Right ventricle myocardium superior (tissue), 1 donor: Measurements from ENCODE around the gene PSAP. TPM values are rescaled to one million over a fixed set of nuclear protein-coding genes. Genes with fewer than 3 reads are reported as not detected.
"Not testable (repeated sequence)": the region's sequence is repeated elsewhere in the genome, so short reads cannot be mapped to it uniquely, and the experiment has no call there.

ENCODE experiments used
- ATAC-seq: fragments of 200-7000 bp; cut with Tn5 transposase; one replicate; pipeline ENCODE4 v1.9.1; 2020; ENCODE audit warnings: mild to moderate bottlenecking; ENCODE audit not compliant: poor library complexity
- DNase-seq: peaks from one replicate; pipeline ENCODE4 v3.0.0-alpha.2; 2020
- intact Hi-C: fragments of 100-400 bp; cut with DNase I; formaldehyde crosslinking; loops from one replicate; pipeline ENCODE4 v1.11.2; 2022
- long read RNA-seq: library from polyadenylated mRNA; unstranded; transcript quantifications from one replicate; pipeline ENCODE4 v2.0.0, GENCODE V29; 2021
- total RNA-seq: library from RNA; stranded (reverse); fragmentation: NEBNext Ultra II Directional; extraction: Animal tissue kit (Norgen Biotek cat#: 25700); gene quantifications from one replicate; pipeline ENCODE4 v1.2.1, GENCODE V29; 2021
- donor health status: DM: no; HTN: yes; CAD: no; lungs with severe emphysema.

The PSAP gene
- 1,816 TPM for total RNA-seq
- long read RNA-seq, transcript PSAP-201 (14 exons, 2,830 nt) = minor isoform, 55 of 5,980 reads
- long read RNA-seq, transcript PSAP-202 (14 exons, 2,872 nt) = major isoform, 271 of 5,980 reads
- long read RNA-seq, partial matches to known transcripts = 359 of 5,980 reads
- long read RNA-seq, other reads (novel, unspliced or antisense) = 5,295 of 5,980 reads

GRCh38 chr10:71850743-71851464 is at the start of gene PSAP:
Gene PSAP (minus strand): TSS chr10:71851251. CDS start chr10:71851221, 30 bp downstream.
- ATAC-seq (peak; percentile 98), DNase-seq (peak; percentile 100)
- intact Hi-C loops = no loop called here

DNA sequence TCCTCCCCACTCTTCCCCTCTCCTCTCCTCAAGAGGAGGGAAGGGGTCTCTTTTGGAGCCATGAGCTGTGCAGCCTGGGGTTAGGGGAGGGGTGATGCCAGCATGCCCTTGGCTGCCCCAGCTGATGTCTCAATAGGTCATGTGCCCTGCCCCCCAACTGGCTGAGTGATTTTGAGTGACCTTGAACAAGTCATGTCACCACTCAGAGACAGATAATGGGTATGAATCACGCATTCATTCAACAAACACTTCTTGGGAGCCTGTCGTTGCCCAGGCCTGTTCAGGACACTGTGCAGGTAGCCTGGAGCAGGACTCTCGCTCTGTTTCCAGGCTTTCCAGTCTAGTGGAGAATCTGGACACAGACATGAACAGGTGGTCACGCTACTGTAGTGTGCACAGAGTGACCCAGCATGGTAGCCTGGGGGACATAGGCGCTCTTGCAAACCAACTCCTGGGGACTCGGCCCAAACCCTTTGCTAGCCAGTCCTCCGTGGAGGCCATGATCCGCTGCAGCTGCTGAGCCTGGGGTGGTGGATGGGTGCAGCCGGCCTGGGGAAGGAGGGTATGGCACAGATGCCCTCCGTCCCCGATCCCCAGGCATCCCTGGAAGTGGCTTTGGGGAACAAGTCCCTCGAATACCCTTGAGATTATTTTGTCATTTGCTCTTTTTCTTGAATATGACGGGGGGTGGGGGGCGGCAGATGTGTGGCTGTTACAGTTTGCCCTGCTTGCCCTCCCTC is 49.6 kb upstream of the PSAP start:
- intact Hi-C loops = no loop called here
- ATAC-seq = no peak

DNA sequence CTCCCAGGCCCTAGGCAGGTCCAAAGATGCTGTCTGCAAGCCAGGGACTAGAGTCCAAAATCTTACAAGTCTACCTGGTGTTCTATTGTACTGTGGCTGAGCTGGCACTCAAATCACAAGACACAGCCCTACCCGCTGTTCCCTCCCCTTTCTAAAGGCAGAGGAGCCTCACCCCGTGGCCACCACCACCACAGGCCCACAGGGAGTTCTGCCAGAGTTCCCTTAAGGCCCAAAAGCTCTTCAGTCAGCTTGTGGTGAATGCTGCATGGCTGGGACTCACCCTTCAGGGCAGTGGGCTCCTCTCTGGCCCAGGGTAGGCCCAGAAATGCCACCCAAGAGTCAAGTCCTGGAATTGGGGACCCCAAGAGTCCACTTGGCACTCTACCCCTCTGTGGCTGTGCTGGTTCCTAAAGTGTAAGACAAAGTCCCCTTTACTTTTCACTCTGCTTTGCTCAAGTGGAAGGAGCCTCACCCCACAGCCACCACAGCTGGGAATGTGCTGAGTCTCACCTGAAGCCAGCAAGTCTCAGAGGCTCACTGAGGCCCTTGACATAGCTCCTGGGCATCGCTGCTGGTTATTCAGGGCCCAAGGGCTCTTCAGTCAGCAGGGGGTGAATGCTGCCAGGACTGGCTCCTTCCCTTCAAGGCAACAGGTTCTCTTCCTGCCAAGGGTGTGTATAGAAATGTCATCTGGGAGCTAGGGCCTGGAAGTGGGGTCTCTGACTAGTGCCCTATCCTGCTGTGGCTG is 48.8 kb upstream of the PSAP start:
- no peak for DNase-seq
- intact Hi-C loops = loop anchor here (5.0 to 10.0 kb wide), 3 partner anchors 142 to 585 kb away; partner anchors contain the start of gene SLC29A3
- ATAC-seq = no peak

More for the DNA sequence above, 49.6 kb upstream of the PSAP start:
- no peak for DNase-seq

DNA sequence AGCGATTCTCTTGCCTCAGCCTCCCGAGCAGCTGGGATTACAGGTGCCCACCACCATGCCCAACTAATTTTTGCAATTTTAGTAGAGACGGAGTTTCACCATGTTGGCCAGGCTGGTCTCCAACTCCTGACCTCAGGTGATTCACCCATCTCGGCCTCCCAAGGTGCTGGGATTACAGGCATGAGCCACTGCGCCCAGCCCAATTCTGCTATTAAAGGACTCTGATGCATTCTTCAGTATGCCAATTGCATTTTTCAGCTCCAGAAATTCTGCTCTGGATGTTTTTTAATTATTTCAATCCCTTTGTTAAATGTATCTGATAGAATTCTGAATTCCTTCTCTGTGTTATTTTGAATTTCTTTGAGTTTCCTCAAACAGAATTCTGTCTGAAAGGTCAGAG is 47.3 kb upstream of the PSAP start:
- DNase-seq, ATAC-seq: not testable (repeated sequence)
- intact Hi-C loops = loop anchor here (5.0 to 10.0 kb wide), 3 partner anchors 144 to 584 kb away; partner anchors contain the start of gene SLC29A3

DNA sequence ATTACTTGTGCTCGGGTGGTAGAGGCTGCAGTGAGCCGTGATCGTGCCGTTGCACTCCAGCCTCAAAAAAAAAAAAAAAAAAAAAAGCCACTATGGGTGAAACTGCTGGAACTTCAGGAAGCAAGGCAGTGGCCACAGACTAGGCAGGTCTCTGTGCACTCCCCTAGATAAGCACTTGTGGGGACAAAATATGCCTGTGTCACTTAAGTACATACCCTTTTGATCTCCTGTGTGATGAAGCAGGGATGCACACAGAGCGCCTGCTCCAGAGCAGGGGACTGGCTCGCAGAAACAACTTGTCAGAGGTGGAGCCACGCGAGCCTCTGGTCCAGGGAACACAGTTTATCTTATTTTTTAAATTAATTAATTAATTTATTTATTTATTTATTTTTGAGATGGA is 42.9 kb upstream of the PSAP start:
- ATAC-seq (no peak), DNase-seq (no peak)
- intact Hi-C loops = loop anchor here (10.0 kb wide), 2 partner anchors 441 to 579 kb away; partner anchors contain the start of gene SLC29A3

GRCh38 chr10:71893258-71893815 is 42.3 kb upstream of the PSAP start:
- intact Hi-C loops = loop anchor here (10.0 kb wide), 2 partner anchors 441 to 579 kb away; partner anchors contain the start of gene SLC29A3
- no peak for ATAC-seq
- no peak for DNase-seq

DNA sequence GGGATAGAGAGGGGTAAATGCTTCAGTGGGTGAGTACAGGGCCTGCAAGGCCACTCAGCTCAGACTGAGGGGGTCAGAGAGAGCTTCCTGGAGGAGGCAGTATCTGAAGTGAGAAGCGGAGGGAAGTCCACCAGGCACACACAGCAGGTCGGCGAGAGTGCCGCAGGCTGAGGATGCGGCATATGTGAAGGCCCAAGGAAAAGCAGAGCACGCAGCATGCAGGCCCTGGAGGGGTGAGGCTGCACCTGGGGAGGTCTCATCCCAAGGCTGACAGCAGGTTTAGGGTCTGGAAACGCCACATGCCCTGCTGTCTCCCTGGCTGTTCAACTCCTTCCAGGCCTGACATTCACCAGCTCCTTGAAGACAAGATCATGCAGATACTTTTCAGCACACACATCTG is 40.4 kb upstream of the PSAP start:
- ATAC-seq (no peak), DNase-seq (no peak)
- intact Hi-C loops = loop anchor here (10.0 kb wide), 2 partner anchors 443 to 577 kb away; partner anchors contain the start of gene SLC29A3

DNA sequence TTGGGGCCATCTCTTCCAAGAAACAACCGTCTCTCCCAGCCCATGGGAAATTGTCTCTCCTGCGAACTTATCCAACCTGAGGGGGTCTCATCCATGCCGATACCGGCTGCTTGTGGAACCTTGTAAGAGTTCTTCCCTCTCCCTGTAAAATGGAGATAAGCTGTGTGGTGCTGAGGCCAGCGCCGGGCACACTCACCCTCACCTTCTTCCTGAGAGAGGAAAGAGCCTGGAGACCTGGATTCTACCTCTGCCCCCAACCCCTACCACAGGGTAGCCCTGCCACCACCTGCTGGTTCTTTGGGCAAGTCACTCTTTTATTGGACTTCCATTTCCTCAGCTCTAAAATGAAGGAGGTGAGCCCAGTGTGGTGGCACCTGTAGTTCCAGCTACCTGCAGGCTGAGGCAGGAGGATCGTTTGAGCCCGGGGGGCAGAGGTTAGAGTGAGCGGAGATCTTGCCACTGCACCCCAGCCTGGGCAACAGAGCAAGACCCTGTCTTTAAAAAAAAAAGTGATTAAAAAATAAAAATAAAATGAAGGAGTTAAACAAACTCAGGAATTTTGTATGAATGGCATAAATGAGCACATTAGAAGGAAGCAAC is 38.4 kb upstream of the PSAP start:
- no peak for DNase-seq
- intact Hi-C loops = loop anchor here (2.0 kb wide), 1 partner anchor 55 kb away; no protein-coding TSS in a partner anchor
- peak; percentile 12 for ATAC-seq

DNA sequence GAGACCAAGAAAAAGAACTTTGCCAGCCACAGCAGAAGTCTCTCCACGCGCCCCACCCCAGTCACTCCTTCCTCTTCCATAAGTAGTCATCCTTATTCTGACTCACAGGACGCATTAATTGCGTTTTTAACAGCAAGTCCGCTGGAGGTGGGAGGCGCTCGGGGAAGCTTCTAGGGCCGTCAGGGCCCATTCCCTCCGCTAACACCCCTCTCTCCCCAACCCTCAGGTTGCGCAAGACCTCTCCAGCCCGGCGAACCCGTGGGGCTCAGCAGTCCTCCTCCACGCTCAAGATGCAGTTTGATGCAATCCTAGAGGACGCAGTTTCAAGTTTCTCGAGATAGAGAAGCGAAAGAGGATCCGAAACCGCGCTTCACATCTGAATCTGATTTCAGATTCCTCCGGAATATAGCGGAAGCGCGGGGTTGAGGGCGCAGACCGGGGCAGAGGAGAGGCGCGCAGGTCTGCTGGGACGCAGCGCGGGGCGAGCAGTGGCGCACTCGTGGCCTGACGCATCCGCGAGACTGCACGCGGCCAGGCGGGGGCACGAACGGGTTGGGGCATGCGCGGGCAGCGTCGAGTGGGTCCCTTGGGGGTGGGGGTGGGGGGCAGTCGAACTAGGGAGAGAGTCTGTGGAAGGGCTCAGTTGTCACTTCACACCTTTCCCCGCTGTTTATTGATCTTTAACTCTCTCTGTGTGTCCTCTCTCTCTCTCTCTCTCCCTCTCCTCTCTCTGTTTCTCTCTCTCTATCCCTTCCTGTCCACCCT is 37.8 kb upstream of the PSAP start:
- intact Hi-C loops = loop anchor here (2.0 kb wide), 1 partner anchor 54 kb away; no protein-coding TSS in a partner anchor
- DNase-seq (peak; percentile 91), ATAC-seq (peak; percentile 95)

DNA sequence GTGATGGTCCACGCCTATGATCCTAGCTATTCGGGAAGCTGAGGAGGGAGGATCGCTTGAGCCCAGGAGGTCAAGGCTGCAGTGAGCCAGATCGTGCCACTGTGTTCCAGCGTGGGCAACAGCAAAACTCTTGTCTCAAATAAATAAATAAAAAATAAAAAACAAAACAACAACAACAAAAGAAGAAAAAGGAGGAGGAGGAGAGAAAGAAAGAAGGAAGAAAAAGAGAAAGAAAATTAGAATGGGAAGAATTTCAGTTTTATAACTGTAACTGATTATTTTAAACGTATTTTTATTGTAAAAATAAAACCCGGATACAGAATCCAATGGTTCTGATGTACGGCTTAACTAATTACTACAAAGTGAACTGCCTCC is 37.2 kb upstream of the PSAP start:
- no peak for ATAC-seq
- intact Hi-C loops = loop anchor here (2.0 kb wide), 1 partner anchor 53 kb away; no protein-coding TSS in a partner anchor
- no peak for DNase-seq

GRCh38 chr10:71887743-71888142 is 36.7 kb upstream of the PSAP start:
- DNase-seq = no peak
- intact Hi-C loops = loop anchor here (2.0 kb wide), 1 partner anchor 53 kb away; no protein-coding TSS in a partner anchor

DNA sequence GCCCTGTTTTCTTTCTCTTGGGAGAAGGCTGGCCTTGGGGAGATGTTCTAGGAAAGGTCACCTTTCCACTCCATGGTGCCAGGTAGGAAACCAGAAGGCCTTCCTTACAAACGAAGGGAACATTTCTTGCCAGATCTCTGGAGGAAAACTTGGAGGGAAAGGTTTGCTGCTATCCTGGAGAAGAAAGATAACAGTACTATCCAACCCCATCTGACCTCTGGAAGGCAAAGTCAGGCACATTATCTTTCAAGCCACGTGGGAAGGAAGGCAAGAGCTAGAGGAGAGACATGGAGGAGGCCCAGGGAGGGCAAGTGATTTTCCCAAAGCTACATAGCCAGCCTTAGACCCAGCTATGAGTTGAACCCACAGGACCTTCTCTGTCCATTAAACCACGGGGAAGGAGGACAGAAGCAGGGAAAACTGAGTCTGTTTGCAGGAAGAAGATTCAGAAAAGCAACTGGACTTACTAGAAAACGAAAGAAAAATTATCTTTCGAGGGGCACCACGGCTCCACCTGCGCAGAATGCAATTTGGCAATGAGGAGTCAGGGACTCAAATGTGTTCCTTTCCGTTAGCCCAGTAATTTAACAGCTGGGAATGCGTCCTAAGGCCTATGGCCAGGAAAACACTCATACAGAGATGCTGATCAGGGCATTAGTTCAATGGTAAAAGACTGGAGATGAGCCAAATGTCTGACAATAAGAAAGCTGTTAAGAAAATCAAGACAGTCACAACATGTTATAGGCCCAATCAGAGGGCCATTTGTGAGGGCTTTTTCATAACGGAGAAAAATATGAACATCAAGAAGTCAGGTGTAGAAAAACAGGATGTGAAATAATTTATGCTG is 32.0 kb upstream of the PSAP start:
- no peak for ATAC-seq
- no peak for DNase-seq
- intact Hi-C loops = no loop called here

More at GRCh38 chr10:71887743-71888142, 36.7 kb upstream of the PSAP start:
- ATAC-seq = no peak

DNA sequence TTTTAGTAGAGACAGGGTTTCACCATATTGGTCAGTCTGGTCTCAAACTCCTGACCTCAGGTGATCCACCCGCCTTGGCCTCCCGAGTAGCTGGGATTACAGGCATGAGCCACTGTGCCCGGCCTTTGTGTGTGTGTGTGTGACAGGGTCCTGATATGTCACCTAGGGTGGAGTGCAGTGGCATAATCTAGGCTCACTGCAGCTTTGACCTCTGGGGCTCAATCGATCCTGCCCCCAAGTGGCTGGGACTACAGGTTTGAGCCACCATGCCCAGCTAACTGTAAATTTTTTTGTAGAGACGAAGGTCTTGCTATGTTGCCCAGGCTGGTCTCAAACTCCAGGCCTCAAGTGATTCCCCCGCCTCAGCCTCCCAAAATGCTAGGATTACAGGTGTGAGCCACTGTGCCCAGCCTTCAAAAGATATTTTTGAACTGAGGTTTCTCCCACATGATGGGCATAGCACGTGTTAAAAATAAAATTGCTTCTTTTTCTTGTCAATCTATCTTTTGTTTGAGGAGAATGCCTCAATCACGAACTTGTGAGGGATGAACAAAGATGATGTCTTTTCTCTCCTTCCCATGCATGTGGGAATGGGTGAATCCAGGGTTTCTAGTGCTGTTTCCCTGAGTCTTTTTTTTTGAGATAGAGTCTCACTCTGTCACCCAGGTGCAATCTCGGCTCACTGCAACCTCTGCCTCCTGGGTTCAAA is 30.8 kb upstream of the PSAP start:
- intact Hi-C loops = no loop called here
- DNase-seq (no peak), ATAC-seq (no peak)

DNA sequence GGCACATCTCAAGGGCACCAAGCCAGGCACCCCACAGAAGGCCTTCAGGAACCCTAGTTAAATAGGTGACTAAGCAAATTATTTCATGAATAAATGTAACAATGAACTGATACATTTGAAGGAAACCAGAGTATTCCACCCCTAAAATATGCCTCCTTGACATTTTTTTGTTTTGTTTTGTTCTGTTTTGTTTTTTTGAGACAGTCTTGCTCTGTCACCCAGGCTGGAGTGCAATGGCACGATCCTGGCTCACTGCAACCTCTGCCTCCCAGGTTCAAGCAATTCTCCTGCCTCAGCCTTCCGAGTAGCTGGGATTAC is 30.2 kb upstream of the PSAP start:
- intact Hi-C loops, DNase-seq, ATAC-seq: not testable (repeated sequence)

DNA sequence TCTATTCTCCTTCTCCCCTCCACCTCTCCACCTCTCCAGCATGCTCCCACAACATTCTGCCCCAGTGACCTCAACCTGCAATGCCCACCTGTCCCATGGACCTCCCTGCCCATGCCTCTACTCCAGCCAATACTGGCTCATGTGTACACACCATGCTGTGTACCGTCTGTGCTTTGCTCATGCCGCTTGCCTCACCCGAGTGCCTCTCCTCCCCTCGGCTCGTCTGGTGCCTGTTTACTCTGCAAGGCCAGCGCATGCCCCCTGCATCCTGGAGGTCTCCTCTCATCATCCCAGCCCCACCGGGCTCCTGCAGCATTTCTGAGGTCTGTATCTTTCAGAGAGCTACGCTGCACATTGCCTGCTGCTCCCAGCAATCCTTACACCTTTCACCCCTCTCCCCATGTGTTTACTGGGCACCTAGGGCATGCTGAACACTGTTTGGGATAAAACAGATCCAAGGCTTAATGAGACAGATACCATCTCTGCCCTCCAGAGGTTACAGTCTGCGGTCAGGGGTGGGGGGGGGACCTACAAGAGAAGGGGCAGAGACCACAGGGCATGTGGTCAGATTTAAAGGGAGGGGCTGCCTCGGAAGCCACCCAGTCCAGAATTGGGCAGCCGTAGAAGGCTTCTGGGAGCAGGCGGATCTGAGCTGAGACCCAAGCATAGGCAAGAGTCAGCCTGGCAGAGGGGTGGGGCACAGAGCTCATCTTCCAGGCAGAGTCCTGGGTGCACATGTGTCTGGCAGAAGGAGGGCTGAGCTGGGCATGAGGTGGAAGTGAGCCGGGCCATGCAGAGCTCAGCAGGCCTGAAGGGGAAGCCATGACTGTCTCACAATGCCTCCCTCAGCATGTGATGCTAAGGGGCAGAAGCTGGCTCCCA is 29.6 kb upstream of the PSAP start:
- peak; percentile 65 for DNase-seq
- intact Hi-C loops = no loop called here

More for the DNA sequence above, 29.6 kb upstream of the PSAP start:
- ATAC-seq = peak; percentile 64
